Stimulated activated CD8-positive, alpha-beta memory T cell treated with anti-CD3 and anti-CD28 coated beads, Interleukin-15, amount 100 ng/mL, for 48 hours (primary cell): ENCODE measurements around the gene ARHGEF4.
"Not testable (repeated sequence)": the region's sequence is repeated elsewhere in the genome, so short reads cannot be mapped to it uniquely, and the experiment has no call there.

Experiments
- DNase-seq, 2 donors: peaks; one replicate each; pipeline ENCODE4 v3.0.0-alpha.2; 2020; ENCODE audit warnings: low read depth in 2 of 2

ARHGEF4 gene

DNA sequence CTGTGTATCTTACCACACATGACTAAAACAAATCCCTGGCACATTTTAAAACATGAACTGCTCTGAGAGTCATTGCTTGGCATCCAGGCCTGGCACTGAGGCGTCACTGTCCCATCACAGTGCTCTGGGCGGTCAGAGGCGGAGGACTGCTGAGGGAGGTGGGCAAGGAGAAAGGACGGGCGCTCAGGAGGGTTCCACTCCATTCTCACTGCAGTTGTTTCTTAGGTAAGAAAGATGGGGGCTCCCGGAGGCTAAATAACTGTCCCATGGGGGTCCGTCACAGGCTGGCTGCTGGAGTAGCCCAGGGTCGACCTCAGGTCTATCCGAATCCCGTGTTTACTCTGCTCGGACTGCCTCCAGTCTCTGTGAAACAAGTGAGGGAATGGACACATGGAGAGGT, 139.0 kb downstream of the ARHGEF4 start:
- DNase-seq, result no peak

DNA sequence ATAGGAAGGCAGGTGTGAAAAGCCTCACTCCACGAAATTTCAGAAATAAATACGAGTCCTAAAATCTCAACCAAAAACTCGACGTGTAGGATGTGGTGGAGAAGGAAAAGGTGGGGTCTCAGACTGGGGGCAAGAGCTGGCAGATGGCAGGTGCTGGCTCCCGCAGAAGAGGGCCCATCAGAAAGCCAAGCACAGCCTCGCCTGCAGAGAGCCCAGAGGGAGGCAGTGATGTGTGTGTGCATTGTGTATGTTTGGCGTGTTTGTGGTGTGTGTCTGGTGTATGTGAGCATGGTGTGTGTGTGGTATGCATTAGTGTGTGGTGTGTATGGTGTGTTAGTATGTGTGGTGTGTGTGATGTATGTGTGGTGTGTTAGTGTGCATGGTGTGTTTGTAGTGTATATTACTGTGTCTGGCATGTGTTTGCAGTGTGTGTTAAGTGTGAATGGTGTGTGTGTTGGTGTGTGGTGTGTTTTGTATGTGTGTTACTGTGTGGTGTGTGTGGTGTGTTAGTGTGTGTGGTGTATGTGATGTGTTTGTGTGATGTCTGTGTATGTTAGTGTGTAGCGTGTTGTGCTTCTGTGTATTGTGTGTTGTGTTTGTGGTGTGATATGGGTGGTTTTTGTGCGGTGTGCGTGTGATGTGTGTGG, 140.0 kb downstream of the ARHGEF4 start:
- no peak for DNase-seq

DNA sequence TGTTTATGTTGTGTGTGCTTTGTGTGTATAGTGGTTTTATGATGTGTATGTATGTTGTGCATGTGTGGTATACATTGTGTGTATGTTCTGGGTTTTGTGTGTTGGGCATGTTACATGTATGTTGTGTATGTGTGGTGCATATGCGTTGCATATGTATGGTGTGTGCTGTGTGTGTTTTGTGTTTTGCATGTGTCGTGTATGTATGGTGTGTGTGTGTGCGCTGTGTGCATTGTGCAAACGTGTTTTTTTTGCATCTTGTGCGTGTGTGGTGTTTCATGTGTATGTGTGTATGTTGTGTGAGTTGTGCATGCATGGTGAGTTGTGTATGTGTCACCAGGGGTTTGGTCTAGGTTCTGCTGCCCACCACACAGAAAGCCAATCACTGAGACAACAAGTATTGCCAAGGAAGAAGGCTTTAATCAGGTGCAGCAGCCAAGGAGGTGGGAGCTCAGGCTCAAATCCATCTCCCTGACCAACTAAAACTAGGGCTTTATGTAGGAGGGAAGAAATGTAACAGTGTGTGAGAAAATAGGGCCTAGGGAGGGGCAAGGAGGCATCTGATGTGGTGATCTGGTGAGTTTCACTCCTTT, 140.8 kb downstream of the ARHGEF4 start:
- no peak for DNase-seq

DNA sequence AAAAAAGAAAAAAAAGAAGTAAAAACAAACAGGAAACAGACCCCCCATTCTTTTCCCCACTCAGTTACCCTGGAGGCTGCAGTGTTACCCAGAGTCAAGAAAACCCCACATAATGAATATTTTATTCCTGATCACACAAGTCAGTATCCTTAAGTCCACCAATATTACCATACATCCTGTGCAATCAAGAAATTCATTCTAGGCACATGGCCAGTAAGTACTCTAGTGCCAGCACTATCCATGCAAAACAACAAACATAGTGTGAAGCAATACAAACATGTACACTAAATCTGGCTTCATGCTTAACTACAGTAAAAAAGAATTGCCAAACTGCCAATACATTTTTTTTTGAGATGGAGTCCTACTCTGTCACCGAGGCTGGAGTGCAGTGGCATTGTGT, 145.0 kb downstream of the ARHGEF4 start:
- DNase-seq, result no peak

DNA sequence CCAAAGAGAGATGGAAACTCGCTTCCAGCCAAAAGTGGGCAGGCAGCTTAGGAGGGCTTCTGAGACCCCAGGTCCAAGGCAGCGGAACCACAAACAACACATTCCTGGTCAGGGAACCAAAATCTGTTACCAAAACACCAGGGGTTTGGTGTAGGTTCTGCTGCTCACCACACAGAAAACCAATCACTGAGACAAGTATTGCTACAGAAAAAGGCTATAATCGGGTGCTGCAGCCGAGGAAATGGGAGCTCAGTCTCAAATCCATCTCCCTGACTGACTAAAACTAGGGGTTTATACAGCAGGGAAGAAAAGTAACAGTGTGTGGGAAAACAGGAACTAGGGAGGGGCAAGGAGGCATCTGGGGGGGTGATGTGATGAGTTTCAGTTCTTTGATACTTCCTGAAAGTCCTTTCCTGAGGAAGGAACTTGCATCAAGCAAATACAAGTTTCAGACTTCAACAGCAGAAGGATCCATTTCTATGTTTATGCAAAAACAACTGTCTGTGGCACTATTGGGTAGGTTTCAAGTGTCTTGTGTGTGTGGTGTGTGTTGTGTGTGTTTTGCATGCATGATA, 148.6 kb downstream of the ARHGEF4 start:
- DNase-seq, result no peak

DNA sequence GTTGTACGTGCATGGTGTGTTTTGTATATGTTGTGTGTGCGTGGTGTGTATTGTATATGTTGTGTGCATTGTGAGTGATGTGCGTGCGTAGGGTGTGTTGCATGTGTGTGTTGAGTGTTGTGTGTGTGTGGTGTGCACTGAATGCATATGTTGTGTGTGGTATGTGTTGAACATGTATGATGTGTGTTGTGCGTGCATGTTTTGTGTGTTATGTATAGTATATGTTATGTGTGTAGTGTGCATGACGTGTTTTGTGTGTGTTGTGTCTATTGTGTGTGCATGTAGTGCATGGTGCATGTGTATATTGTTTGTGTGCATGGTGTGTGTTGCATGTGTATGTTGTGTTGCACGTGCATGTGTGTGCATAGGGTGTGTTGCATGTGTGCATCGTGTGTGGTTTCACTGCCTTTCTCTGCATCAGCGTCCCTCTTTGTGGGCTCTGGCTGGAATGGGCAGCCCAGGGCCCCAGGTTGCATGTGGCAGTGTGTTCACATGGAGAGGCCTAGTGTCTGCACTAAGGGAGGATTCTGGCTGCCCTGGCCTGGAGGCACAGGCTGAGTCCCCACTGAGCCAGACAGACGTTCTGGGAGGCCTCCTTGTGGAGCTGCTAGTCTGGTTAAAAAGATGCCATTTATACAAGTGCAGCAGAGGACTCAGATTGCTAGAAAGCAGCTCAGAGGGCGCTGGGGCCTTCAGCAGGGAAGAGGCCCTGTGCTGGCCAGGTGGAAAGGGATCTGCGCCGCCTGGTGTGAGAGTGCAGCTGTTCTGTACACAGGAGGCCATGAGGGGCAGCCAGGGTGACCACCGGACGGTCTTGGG, 149.3 kb downstream of the ARHGEF4 start:
- DNase-seq, result no peak

DNA sequence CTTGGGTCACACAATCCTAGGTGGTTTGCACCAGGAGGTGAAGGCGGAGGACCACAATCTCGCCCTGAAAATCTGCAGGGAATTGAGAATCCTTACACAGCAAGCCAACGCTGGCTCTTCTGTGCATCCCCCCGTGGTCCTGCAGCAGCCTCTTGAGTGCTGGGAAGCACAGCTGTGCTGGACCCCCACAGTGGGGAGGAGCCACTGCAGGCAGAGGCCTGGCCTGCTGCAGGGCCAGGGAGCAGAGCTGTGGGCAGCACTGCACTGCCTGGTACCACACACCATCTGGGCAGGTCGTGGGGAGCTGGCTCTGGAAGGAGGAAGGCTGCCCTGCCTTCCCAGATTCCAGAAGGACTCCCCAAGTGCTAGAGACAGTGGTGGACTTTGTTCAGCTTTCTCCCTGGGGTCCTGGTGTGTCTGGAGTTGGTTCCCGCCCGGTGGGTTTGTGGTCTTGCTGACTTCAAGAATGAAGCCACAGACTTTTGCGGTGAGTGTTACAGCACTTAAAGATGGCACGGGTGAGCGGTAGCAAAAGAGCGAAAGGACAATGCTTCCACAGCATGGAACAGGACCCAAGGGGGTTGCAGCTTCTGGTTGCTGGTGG, 150.3 kb downstream of the ARHGEF4 start:
- no peak for DNase-seq

DNA sequence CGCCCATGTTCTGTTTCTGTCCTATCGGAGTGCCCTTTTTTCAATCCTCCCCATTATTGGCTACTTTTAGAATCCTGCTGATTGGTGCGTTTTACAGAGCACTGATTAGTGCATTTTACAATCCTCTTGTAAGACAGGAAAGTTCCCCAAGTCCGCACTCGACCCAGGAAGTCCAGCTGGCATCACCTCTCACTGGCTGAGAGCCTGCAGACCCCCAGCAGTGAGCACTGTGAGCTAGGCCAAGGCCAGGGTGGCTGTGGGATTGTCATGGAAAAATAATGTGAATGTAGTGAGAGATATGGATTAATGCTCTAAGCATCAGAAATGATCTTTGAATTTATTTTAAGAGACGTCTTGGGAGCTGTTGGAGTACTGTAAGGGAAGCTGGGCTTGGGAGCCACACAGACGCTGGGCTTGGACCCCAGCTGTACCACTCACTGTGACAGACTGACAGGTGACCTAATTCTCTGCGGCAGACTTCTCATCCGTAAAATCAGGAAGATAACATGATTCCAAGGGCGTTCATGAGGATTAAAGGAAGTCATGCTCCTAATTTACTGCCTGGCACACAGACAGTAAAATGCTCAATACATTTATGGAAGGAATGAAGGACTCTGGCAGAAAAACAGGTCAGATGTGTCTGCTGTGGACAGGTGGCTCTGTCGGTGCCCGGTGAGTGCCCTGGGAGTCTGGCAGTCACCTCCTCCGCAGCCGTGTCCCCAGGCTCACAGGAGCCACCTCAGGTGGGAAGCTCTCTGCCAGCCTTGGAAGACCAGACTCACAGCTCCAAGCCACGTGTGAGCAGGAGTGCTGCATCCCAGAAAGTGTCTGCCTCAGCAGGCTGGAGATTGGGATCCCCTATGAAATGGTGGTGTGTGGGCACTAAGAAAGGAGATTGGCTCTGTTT, 151.1 kb downstream of the ARHGEF4 start:
- no peak for DNase-seq

DNA sequence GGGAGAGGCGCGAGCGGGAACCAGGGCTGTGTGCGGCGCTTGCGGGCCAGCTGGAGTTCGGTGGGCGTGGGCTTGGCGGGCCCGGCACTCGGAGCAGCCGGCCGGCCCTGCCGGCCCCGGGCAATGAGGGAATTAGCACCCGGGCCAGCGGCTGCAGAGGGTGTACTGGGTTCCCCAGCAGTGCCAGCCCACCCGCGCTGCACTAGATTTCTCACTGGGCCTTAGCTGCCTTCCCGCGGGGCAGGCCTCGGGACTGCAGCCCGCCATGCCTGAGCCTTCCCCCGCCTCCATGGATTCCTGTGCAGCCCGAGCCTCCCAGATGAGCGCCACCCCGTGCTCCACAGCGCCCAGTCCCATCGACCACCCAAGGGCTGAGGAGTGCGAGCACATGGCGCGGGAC, 154.7 kb downstream of the ARHGEF4 start:
- DNase-seq, result not testable (repeated sequence)

DNA sequence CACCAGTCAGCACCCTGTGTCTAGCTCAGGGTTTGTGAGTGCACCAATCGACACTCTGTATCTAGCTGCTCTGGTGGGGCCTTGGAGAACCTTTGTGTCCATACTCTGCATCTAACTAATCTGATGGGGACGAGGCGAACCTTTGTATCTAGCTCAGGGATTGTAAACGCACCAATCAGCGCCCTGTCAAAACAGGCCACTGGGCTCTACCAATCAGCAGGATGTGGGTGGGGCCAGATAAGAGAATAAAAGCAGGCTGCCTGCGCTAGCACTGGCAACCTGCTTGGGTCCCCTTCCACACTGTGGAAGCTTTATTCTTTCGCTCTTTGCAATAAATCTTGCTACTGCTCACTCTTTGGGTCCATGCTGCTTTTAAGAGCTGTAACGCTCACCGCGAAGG, 155.3 kb downstream of the ARHGEF4 start:
- not testable (repeated sequence) for DNase-seq

DNA sequence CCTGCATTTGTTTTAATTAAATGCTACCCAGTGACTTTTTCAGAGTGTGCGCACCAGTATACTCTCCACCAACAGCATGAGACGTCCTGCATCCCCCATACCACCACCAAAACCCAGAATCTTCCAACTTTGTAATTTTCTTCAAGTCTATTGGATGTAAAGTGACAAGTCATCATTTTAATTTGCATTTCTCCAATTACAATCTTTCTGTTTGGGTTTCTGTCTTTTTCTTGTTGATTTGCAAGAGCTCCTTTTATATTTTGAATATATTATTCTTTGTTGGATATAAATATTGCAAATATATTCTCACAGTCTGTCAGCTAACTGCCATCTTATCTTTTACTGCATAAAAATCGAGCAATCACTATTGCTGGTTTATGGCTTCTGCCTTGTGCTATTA, 160.0 kb downstream of the ARHGEF4 start:
- no peak for DNase-seq

DNA sequence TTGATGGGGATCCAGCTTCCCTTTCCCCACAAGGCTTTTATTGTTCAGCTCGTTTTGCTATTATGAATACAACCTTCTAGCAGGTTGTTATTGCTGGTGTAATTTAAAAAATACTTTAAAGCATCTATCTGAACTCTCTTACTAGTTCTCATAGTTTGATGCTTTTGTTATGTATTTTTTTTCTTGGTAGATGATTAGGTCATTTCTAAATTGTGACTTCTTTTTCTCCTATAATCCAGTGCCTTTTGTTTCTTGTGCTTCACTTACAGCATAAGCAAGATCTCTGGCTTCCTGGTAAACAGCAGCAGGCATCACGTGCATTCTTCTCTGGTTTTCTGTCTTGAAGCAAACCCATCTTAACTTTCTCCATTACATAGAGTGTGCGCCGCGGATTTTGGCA, 160.5 kb downstream of the ARHGEF4 start:
- no peak for DNase-seq

DNA sequence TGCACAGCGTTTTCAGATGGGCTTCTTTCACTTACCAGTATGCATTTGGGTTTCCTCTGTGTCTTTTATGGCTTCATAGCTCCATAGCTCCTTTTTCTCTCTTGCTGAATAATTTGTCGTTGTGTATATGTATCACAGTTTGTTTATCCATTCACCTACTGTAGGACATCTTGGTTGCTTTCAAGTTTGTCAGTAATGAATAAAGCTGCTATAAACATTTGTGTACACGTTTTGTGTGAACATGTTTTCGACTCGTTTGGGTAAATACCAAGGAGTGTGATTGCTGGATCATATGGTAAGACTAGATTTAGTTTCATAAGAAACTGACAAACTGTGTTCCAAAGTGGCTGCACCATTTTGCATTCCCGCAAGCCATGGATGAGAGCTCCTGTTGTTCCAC, 161.8 kb downstream of the ARHGEF4 start:
- DNase-seq, result no peak

DNA sequence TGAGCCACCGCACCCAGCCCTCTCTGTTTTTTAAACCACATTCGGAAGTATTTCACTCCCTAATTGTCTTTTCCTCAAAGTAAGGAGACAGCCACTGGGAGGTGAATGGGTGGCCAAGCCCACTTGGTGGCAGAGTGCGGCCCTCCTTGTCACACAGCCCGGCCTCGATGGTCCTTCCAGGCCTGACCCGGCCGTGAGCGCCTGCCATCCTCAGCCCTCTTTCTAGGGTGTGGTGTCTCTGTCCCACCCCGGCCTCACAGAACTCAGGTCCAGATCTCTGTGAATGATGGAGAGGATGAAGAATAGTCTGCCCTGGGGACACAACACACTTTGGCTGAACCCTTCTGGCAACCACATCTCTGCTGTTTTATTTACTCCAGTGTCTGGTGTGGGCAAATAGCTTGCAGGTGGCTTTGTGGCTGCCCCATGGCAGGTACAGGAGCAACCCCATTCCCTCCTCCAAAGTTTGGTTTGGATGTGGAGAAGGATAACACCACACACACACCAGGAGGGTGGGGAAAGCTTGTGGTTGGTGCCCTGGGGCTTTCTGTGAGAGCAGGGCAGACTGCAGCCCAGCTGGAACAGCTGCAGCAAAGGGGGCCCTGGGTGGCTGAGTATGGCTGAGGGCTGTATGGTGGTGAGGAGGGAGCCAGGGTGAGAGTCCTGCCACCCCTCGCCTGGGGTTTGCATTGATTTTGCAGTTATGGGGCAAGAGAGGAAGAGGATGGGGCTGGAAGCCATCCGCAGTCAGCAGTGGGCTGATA, 167.9 kb downstream of the ARHGEF4 start:
- no peak for DNase-seq

DNA sequence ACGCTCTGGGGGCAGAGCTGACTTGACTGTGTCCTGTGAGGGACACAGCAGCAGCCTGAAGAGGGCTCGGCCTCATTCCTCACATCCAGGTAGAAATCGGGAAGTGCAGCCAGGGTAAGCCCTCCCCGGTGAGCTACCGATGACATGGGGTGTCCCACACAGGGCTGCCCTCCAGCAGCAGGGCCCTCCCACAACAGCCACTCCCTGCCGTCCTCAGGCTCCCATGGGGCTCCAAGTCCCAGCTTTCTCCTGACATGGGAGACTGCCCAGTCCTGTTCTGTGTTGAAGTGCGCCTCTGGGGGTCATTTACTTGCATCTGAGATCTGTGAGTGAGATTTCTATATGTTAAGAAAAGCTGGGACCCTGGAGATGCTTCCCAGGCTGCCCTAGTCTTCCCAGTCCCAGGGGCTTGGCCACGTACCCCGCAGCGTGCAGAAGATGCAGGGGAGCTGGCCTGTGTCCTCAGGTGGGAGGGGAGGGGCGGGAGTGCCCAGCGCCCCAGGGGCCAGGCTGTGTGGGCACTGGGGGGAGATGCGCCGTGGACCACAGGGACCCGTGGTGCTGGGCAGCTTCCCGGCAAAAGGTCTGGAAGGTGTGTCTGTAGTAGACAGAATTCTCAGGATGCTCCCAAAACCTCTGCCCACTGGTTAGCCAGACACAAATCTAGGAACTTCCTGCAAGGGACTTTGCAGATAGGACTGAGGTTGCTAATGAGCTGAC, 168.7 kb downstream of the ARHGEF4 start:
- no peak for DNase-seq

DNA sequence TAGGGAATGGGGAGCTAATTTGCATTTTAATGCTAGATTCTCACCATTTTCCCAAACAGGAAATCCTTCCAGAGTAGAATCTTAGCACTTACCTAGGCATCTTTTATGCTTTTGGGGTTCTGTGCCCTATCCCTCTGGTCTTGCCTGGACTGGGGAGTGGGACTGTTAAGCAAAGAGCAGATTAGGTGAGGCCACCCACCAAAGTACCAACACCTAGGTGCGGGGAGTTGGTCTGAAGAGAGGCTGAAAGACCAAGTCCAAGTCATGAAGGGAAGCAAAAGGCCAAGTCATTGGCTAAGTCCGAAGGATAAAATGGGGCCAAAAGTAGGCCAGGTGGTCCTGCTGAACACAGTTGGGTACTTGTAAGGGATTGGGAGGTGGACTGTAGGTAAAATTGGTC, 169.8 kb downstream of the ARHGEF4 start:
- DNase-seq, result no peak

DNA sequence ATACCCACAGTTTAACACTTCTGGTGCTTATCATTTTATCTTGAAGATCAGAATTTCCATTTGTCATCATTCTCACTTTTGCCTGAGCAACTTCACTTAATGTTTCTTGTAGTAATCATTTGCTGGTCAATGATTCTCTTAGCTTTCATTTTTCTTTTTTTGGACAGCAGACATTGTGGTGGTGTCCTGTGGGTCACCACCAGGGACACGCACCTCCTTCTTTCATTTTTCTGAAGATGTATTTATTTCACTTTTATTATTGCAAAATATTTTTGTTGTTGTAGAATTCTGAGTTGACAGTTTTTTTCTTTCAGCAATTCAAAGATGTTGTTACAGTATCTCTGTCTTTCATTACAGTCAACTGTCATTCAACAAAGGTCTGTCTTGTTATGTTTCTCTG, 172.3 kb downstream of the ARHGEF4 start:
- no peak for DNase-seq

DNA sequence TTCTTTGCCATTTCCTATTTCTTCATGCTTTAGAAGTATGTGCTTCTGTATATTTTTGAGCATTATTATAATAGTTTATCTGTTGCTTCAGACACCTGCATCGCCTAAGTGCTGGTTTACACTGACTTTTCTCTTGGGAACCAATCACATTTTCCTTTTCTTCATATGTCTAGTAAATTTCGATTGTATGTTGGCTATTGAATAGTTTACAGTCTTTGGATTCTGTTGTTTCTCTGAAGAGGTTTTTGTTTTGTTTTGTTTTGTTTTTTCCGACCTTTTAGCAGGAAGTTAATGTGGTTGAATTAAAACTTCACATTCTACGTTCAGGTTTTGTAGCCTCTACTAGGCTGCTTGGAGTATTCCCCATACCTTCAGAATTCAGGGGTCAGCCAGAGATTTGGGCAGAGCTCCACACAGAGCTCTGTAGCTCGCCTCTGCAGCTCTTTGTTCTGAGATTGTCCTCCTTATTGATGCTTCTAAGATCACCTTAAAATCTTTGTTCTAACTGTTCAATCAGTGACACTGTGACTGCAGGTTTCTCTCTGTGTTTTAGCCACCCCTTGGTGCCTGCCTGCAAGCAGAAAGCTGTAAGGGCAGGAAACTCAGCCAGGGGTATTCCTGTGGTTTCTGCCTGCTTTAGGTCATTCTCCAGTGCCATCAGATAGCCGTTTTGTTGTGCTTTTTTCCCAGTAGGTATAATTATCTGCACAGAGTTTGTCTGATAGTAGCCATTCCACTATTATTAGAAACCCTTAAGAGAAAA, 173.2 kb downstream of the ARHGEF4 start:
- no peak for DNase-seq

DNA sequence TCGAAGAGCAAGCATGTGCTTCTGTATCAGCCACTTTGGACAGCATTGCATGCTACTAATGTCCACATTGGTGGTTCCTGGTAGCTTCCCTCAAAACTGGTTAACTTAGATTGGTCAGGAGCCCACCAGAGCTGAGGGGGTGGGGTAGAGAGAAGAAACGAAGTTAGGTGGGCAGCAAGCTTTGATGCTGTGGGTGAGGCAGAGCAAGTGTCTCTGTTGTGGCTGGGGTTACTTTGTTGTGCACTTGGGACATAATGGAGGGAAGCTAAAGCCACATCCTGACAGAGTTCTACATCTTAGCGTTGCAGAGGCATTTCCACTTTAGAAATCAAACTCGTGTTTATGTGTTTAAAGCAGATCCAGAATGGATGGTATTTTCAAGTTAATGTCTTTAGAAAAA, 173.9 kb downstream of the ARHGEF4 start:
- DNase-seq, result no peak
